CD4-positive, alpha-beta T cell treated with Interleukin-4 for 4 hours (primary cell): ENCODE data around the gene STAT3.
"Not testable (repeated sequence)": the region's sequence is repeated elsewhere in the genome, so short reads cannot be mapped to it uniquely, and the experiment has no call there.

Experiments used
- DNase-seq: peaks from one replicate; pipeline ENCODE4 v3.0.0-alpha.2; 2020

STAT3 gene

DNA sequence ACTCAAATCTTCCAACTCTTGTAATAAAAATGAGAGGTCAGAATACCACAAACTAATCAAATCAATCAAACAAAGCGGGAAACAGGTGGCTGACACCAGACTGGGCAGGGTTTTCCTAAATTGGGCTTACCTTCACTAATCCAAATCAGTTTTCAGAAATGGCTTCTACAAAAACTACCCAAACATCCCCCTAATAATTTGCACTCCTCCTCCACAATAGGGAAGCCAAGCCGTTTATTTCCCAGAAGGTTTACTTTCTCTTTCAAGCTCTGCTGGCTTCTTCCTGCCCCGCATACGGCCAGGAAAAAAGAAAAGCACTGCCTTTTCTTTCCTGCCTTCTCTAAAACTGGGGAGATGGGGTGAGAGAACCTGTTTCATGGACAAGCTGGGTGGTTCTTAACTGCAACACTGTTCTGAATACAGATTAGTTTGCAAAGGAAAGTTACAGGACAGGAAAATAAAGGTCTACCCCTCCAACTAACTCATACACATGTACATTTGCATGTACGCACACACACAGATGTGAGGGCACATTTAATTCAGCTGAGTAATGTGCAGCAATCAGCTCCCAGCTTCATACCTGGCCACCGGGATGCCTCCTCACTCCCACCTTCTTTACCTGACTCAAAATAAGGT lies 9.2 kb downstream of the STAT3 start:
- peak; percentile 27 for DNase-seq

- no peak for DNase-seq
Observed at GRCh38 chr17:42378359-42378958, 9.8 kb downstream of the STAT3 start.

- no peak for DNase-seq
Observed at GRCh38 chr17:42373896-42374295, 14.3 kb downstream of the STAT3 start.

DNA sequence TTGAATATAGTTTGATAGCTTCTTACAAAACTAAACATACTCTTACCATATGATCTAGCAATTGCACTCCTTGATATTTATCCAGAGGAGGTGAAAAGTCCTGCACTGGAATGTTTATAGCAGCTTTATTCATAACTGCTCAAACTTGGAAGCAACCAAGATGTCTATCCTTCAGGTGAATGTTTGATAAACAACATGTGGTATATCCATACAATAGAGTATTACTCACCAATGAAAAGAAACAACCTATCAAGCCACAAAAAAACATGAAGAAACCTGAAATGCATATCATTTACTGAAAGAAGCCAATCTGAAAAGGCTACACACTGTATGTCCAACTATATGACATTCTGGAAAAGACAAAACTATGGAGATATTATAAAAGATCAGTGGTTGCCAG lies 16.1 kb downstream of the STAT3 start:
- DNase-seq, result no peak

DNA sequence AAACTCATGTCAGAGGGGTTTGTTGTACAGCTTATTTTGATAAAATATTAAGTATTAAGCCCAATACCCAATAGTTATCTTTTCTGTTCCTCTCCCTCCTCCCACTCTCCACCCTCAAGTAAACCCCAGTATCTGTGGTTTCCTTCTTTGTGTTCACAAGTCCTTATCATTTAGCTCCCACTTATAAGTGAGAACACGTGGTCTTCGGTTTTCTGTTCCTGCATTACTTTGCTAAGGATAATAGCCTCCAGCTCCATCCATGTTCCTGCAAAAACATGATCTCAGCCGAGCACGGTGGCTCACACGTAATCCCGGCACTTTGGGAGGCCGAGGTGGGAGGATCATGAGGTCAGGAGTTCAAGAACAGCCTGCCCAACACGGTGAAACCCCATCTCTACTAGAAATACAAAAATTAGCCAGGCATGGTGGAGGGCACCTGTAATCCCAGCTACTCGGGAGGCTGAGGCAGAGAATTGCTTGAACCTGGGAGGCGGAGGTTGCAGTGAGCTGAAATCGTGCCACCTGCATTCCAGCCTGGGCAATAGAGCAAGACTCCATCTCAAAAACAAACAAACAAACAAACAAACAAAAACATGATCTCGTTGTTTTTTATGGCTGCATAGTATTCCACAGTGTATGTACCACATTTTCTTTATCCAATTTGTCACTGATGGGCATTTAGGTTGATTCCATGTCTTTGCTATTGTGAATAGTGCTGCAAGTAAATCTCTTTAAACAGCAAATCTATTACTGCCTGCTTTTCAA lies 19.3 kb downstream of the STAT3 start:
- DNase-seq, result not testable (repeated sequence)

DNA sequence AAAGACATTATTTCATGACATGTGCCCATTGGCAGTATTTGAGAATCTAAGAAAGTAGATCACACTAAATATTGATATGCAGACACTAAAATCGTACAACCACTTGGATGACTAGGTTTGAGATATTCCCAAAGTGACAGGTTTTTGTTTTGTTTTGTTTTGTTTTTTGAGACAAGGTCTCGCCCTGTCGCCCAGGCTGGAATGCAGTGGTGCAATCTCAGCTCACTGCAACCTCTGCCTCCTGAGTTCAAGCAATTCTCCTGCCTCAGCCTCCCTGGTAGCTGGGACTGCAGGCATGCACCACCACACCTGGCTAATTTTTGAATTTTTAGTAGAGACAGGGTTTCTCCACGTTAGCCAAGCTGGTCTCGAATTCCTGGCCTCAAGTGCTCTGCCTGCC lies 19.9 kb downstream of the STAT3 start:
- not testable (repeated sequence) for DNase-seq

- DNase-seq, result not testable (repeated sequence)
Observed at GRCh38 chr17:42366176-42367023, 21.8 kb downstream of the STAT3 start.

DNA sequence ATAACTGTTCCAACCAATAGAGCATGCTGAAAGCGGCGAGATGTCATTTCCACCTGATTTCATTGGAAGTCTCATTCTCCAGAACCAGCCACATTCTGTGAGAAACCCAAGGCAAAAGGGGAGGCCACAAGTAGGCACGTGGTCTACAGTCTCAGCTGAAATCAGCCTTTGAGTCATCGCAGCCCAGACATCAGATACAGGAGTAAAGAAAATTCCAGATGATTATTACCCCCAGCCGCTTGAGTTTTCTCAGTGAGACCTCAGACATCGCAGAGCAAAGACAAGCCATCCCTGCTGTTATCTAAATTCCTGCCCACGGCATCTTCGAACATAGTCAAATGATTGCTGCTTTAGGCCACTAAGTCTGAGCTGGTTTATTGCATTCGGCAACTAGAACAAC lies 23.1 kb downstream of the STAT3 start:
- DNase-seq, result peak; percentile 34

DNA sequence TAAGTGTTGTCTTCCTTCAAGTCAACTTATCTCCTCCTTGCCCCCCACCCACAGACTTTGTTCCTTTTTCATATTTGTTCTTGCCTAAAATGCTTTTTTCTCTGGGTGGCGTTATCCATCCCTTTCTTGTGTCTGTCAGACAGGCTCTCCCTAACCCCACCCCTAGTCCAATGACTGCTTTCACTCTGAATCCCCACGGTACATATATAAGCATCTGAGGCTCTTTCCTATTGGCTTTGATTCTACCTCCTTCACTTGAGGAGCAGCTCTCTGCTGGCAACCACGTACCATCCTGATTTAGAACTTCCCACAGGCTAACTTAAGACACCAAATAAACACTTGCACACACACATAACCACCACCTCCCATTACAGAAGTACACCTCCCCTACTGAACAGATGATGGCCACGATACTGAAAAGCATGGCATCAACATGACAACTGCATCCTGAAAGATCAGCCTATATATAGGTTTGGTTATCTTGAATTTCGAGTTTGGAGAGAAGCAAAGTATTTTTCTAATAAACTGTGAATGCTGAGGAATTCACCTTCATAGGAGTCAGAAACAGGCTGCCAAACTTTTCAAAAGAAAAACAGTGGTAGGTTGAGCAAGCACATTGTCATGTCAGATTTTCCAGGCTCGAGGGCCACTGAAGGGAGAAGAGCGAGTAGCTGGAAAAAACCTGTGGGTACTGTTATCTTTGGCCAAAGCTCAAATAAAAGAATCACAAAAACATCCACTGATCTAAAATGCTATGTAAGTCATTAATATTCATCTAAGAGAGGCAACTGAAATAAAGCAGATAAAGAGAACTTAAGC lies 24.3 kb downstream of the STAT3 start:
- DNase-seq, result no peak

DNA sequence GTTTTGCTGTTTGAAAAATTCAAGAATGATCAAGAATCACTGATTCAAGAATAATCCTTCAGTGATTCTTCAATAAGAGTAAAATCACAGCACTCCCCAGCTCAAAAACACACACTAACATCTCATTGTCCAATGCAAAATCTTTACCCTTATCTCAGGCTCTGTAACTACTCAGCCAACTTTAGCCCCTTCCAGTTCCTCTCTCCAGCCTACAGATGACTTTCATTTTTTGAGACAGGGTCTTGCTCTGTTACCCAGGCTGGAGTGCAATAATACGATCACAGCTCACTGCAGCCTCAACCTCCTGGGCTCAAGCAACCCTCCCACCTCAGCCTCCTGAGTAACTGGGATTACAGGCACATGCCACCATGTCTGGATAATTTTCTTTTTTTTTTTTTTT lies 25.0 kb downstream of the STAT3 start:
- no peak for DNase-seq

GRCh38 chr17:42362245-42362961 lies 25.8 kb downstream of the STAT3 start:
- DNase-seq, result no peak

GRCh38 chr17:42361781-42362186 lies 26.5 kb downstream of the STAT3 start:
- peak; percentile 75 for DNase-seq

- DNase-seq, result not testable (repeated sequence)
Observed at GRCh38 chr17:42360388-42360787, 27.9 kb downstream of the STAT3 start.

DNA sequence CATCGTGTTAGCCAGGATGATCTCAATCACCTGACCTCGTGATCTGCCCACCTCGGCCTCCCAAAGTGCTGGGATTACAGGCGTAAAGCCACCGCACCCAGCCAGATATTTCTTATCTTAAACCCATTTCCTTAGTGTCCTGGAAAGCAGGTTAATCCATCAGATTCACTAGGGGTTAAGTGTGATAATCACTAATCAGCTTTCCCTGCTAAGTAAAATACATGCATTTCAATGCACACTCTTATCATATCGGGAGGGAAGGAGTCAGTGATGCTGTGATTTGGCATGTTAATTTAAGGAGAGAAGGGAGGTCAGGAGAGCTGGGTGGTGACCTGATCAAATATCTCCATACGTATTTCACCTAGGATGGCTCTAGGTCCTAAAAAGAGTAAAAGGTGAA lies 29.1 kb downstream of the STAT3 start:
- no peak for DNase-seq

DNA sequence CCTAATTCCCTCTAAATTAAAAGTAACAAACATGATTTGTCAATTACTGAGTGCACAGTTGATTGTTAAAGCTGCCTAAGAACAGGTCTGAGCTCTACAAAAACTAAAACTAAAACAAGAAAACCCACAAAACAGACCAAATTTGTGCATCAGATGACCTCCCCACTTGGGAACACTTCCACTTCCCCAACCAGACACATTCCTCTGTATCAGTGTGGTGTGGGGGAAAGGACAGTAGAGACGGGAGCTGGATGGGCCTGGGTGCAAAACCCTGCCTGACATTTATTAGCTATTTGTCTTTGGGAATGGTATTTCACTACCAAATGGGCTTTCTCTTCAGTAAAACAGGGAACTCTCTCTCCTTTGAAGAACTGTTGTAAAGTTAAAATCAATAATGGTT lies 29.8 kb downstream of the STAT3 start:
- no peak for DNase-seq

DNA sequence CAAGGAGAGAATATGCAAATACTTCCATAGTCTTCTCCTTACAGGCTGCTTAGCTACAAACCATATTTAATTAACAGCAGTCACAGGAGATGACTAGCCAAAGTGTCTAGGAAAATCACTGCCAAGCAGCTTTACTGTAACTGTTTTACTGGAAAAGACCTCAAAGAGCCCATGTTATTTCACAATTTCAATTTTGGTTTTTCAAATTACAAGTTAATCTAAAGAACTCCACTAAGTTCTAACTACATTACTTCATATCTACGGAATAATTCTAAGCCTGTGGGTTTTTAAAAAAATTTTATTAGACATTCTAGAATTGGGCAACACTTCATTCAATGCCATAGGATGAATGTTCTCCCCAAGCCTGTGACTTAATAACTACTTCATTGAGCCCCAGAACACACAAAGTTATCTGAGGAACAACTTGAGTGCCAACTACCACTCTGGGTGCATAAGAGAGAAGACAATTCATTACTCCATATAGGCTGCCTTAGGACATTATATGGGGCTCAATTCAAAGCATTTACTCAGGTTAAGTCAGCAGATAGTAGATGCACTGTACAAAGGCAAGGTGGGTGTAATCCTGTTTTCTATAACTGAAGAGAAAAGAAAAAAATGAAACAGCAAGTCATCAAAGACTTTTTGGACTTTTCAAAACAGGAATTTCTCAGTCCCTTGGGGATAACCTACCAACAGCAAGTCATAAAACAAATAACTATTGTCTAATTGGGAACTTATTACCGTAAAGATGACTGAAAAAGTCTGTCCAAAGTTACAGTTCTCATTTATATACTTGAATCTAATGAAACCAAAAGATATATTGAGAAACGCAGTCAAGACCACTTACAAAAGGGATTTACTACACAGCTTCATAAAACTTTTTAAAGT lies 33.0 kb downstream of the STAT3 start:
- DNase-seq, result no peak

GRCh38 chr17:42348104-42348503 lies 40.1 kb downstream of the STAT3 start:
- no peak for DNase-seq

- DNase-seq, result no peak
Observed at GRCh38 chr17:42347606-42348005, 40.6 kb downstream of the STAT3 start.

GRCh38 chr17:42347198-42347597 lies 41.0 kb downstream of the STAT3 start:
- DNase-seq, result no peak

DNA sequence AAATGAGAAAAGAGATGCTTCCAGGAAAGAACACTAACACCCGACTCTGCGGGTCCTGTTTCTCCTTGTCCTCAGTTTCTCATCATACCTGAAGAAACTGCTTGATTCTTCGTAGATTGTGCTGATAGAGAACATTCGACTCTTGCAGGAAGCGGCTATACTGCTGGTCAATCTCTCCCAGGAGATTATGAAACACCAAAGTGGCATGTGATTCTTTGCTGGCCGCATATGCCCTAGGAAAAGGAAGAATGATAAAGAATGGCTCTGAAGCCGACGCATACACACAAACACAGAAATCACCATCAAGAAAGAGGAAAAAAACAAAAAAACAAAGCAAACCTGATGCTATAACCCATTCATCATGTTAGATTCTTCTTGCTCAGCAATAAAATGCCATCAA lies 41.8 kb downstream of the STAT3 start:
- DNase-seq, result no peak
